GM12892 (cell line): ENCODE data around the gene C10orf95.

Experiments used
- POLR2A ChIP-seq: IDR thresholded peaks from 2 replicates; pipeline ENCODE4 v1.6.1; 2011; ENCODE audit warnings: low read depth, low read length, control low read depth
- POLR2AphosphoS5 ChIP-seq: IDR thresholded peaks from 2 replicates; pipeline ENCODE4 v1.6.1; 2011; ENCODE audit warnings: low read depth, low read length, control low read depth
- TAF1 ChIP-seq: IDR thresholded peaks from 2 replicates; pipeline ENCODE4 v1.6.1; 2011; ENCODE audit warnings: low read depth, mild to moderate bottlenecking, control low read depth, low read length, borderline replicate concordance

DNA sequence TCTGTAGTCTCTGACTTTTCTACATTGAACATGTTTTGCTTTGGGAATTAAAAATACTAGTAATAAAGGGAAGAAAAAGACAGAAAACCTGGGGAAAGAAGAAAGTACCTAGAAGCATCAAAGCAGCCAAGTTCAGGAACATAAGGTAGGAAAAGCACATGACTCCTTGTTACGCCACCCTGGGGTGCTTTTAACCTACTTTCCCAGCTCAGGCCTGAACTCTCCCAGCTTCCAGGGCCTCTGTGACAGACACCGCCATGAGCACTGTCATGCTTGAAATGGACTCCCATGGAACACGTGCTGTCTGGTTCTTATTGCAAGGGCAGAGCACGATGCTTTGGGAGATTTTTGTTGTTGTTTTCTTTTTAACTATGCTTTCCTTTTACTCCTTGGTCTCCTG is 39.8 kb upstream of the C10orf95 start:
- no peak for TF ChIP-seq POLR2A
- no peak for TF ChIP-seq TAF1
- TF ChIP-seq POLR2AphosphoS5 = no peak
